Measurements from ENCODE around the gene GDPD4.

The GDPD4 gene

GRCh38 chr11:77203901-77204753 lies 97.4 kb downstream of the GDPD4 start:
- no peak for DNase-seq

GRCh38 chr11:77202941-77203900 lies 98.3 kb downstream of the GDPD4 start:
- no peak for DNase-seq

GRCh38 chr11:77201991-77202841 lies 99.3 kb downstream of the GDPD4 start:
- no peak for DNase-seq

- DNase-seq: no peak
These were observed 100.1 kb downstream of the GDPD4 start for GRCh38 chr11:77201370-77201769.

GRCh38 chr11:77200351-77201268 lies 100.9 kb downstream of the GDPD4 start:
- DNase-seq: no peak

- no peak for DNase-seq
These were observed 102.2 kb downstream of the GDPD4 start for GRCh38 chr11:77199137-77199745.

- DNase-seq: peak; percentile 14
These were observed 103.0 kb downstream of the GDPD4 start for GRCh38 chr11:77198440-77198849.

GRCh38 chr11:77197626-77198320 lies 103.7 kb downstream of the GDPD4 start:
- no peak for DNase-seq

- DNase-seq: no peak
These were observed 104.5 kb downstream of the GDPD4 start for GRCh38 chr11:77196961-77197360.

GRCh38 chr11:77195071-77195755 lies 106.3 kb downstream of the GDPD4 start:
- no peak for DNase-seq

GRCh38 chr11:77193911-77194830 lies 107.3 kb downstream of the GDPD4 start:
- DNase-seq: no peak

GRCh38 chr11:77193167-77193566 lies 108.3 kb downstream of the GDPD4 start:
- DNase-seq: no peak

- peak; percentile 44 for DNase-seq
These were observed 109.5 kb downstream of the GDPD4 start for GRCh38 chr11:77191823-77192495.

GRCh38 chr11:77191429-77191822 lies 110.1 kb downstream of the GDPD4 start:
- no peak for DNase-seq

- no peak for DNase-seq
These were observed 111.0 kb downstream of the GDPD4 start for GRCh38 chr11:77190331-77191075.

- no peak for DNase-seq
These were observed 111.8 kb downstream of the GDPD4 start for GRCh38 chr11:77189588-77190210.
